NT2/D1 (cell line): Measurements from ENCODE around the gene SEMA3C.

Experiments
- DNase-seq: peaks from one replicate; pipeline ENCODE4 v3.0.0-alpha.2; 2011; ENCODE audit warnings: low read depth, low spot score
- H3K27me3 ChIP-seq: 2 replicates; pipeline ENCODE4 v1.6.0; 2011; ENCODE audit warnings: mild to moderate bottlenecking; ENCODE audit not compliant: insufficient read length, insufficient read depth
- H3K36me3 ChIP-seq: 2 replicates; pipeline ENCODE4 v1.6.1; 2011; ENCODE audit warnings: mild to moderate bottlenecking, low read length, mixed read lengths; ENCODE audit not compliant: insufficient read depth, insufficient read length
- H3K4me1 ChIP-seq: 2 replicates; pipeline ENCODE4 v1.5.1; 2011; ENCODE audit not compliant: insufficient read depth, insufficient read length
- H3K4me3 ChIP-seq: 2 replicates; pipeline ENCODE4 v1.5.1; 2011; ENCODE audit warnings: low read depth; ENCODE audit not compliant: insufficient read length
- H3K9ac ChIP-seq: 2 replicates; pipeline ENCODE4 v1.6.0; 2011; ENCODE audit warnings: low read depth; ENCODE audit not compliant: insufficient read length
- H3K9me3 ChIP-seq: 2 replicates; pipeline ENCODE4 v1.5.1; 2011; ENCODE audit warnings: mild to moderate bottlenecking, low read length; ENCODE audit not compliant: insufficient read depth
- SUZ12 ChIP-seq: IDR thresholded peaks from 2 replicates; pipeline ENCODE4 v1.6.1; 2011; ENCODE audit not compliant: insufficient read length, insufficient read depth; ENCODE audit errors: extremely low read depth
- YY1 ChIP-seq: IDR thresholded peaks from 2 replicates; pipeline ENCODE4 v1.6.1; 2011; ENCODE audit not compliant: insufficient read length, insufficient read depth
- ZNF274 ChIP-seq: IDR thresholded peaks from 2 replicates; pipeline ENCODE4 v1.6.1; 2011; ENCODE audit warnings: mild to moderate bottlenecking, low read depth, low read length

The SEMA3C gene

DNA sequence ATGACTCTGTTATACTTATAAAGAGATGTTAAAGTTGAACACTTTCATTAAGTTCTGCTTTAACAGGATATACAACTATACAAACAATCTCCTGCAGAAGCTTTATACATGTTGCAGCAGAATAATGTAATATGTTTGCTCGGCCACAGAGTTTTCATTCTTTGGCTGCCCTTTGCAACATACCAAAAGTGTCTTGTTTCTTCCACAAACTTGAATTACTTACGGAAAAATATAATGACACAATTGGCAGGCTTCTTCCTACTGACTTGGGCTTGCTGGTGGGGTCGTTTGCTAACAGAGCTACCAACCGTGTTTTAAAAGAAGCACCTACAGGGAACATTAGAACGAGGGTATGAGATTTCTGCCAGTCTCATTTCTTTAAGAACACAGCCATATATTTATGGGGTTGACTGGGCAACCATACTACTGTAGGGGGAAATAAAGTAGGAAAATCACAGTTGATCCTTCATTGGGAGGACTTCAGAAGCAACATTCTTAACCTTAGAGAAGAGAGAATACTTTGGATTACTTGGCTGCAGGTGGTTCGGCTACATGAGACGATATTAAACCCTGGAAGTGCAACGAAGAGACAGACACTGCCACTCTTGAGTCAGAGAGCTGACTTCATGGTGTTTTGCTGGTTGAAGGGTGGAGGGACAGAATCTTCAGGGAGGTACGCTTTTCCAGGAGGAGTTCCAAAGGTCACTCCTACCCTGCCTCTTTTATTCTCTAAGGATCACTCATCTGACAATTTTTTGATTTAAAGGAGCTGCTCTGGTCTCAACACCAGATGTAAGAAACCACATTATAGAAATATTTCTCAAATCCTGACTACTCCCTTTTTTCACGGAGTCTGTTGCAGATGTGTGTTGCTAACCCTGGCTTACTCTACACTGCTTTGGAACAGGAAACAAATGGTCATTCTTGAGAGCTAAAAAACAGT, 123.9 kb downstream of the SEMA3C start:
- H3K4me3 ChIP-seq, result no peak overlapping the region
- no peaks in the 10 kb centered on the region for H3K9me3 ChIP-seq
- no peaks in the 10 kb centered on the region for H3K36me3 ChIP-seq
- DNase-seq, result no peak
- TF ChIP-seq ZNF274 (no peak), YY1 (no peak), SUZ12 (no peak)
- no peaks in the 10 kb centered on the region for H3K4me1 ChIP-seq
- H3K27me3 ChIP-seq, result no peaks in the 10 kb centered on the region
- H3K9ac ChIP-seq, result no peak overlapping the region

DNA sequence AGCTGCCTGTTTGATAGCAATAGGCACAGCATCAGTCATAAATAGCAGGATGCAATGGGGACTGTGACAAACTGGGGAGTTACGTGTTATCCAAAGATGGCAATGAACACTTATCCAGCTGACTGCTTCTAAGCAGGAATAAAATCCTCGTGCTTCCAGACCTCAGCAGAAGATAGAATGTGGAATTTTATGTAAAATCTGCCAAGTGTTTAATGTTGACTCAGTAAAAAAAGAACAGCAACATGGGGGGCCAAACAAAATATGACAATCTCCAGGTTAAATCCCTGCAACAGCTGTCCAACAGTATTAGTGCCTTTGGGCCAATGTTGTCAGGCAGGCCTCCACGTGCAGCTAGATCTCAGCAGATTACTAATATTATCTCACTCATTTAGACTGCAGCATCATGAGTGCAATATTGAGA, 127.3 kb downstream of the SEMA3C start:
- no peak overlapping the region for H3K4me3 ChIP-seq
- no peak for DNase-seq
- no peaks in the 10 kb centered on the region for H3K9me3 ChIP-seq
- TF ChIP-seq YY1 (no peak), SUZ12 (no peak), ZNF274 (no peak)
- no peaks in the 10 kb centered on the region for H3K27me3 ChIP-seq
- no peaks in the 10 kb centered on the region for H3K36me3 ChIP-seq
- no peaks in the 10 kb centered on the region for H3K4me1 ChIP-seq
- no peak overlapping the region for H3K9ac ChIP-seq

DNA sequence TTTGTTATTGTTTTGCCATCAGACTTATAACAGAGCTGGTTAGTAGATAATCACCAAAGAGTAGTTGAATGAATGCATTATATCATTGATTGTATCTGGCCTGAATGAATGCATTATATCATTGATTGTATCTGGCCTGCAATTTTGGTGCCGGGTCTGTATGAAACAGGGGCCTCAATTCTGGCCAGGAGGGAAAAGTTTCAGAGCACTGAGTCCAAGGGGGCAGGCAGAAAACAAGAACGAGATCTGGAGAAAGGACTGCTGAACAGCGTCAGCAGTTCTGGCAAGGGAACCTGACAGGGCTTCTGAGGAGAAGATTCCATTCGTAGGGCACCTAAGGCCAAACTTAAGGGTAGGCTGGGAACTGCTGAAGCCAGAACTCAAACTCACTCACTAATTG, 128.0 kb downstream of the SEMA3C start:
- TF ChIP-seq YY1 (no peak), ZNF274 (no peak), SUZ12 (no peak)
- Histone ChIP-seq H3K36me3 (no peaks in the 10 kb centered on the region), H3K4me1 (no peaks in the 10 kb centered on the region), H3K4me3 (no peak overlapping the region), H3K9ac (no peak overlapping the region), H3K27me3 (no peaks in the 10 kb centered on the region), H3K9me3 (no peaks in the 10 kb centered on the region)
- no peak for DNase-seq

DNA sequence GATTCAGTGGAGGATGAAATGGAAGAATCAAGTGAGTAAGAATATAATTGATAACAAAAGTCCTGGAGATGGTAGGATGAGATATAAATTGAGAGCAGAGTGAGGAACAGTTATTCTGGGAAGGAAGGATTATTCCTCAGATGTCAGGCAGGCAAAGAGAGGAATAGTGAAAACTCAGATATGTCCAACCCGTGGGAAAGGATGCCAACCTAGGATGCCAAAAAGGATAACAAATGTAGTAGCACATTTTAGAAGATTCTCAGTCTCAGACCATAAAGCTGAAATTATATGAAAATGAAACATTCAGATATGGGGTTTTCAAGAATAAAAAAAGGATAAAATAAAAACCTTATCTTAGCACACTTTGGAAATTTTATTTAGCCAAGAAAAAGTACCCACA, 131.1 kb downstream of the SEMA3C start:
- H3K27me3 ChIP-seq, result no peaks in the 10 kb centered on the region
- H3K4me1 ChIP-seq, result no peaks in the 10 kb centered on the region
- H3K4me3 ChIP-seq, result no peak overlapping the region
- no peak overlapping the region for H3K9ac ChIP-seq
- no peaks in the 10 kb centered on the region for H3K9me3 ChIP-seq
- no peak for DNase-seq
- H3K36me3 ChIP-seq, result no peaks in the 10 kb centered on the region
- TF ChIP-seq ZNF274, result no peak
- no peak for TF ChIP-seq SUZ12
- TF ChIP-seq YY1, result no peak

DNA sequence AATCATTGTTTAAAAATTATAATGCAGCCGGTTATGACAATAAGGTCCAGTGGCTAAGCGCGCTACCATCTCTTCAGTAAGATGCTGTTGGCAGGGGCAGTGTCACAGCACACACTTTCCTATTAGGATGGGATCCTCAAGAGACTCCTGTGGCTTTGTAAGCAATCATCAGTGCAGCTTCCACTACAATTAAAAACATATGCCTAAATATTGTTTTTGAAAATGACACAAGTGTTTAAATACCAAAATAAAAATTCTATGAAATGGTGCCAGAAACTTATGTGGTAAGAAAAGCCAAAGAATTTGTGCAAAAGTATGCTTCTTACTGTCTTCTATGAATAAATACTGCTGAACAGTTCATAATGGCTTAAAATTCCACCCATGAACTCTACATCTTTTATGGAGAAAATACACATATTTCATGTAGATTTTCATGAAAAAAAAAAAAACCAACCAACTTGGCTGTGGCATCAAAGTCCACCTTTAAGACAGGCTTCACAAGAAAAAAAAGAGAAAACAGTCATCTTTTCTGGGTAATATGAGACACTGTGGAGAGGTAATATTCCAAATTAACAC, 132.8 kb downstream of the SEMA3C start:
- TF ChIP-seq SUZ12, result no peak
- no peak for TF ChIP-seq ZNF274
- TF ChIP-seq YY1, result no peak
- H3K36me3 ChIP-seq, result no peaks in the 10 kb centered on the region
- no peaks in the 10 kb centered on the region for H3K9me3 ChIP-seq
- H3K4me3 ChIP-seq, result no peak overlapping the region
- DNase-seq, result no peak
- no peaks in the 10 kb centered on the region for H3K27me3 ChIP-seq
- H3K9ac ChIP-seq, result no peak overlapping the region
- no peaks in the 10 kb centered on the region for H3K4me1 ChIP-seq

DNA sequence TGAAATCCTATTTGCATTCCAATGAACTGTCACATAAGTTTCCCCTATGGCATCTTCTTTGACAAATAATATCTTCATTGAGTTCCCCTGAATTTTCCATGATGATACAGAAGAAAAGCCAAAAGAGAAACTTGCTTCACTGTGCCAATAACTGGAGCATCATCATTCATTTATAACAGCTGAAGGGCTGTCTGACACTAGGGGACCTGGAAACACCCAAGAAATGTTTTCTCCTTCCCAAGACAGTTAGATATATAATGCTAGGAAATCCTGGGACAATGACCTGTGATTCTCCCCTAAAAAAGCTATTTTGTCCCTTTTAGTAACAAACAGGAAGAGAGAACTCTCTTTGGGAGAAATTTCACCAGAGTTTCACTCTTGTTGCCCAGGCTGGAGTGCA, 133.6 kb downstream of the SEMA3C start:
- no peak for DNase-seq
- no peaks in the 10 kb centered on the region for H3K4me1 ChIP-seq

DNA sequence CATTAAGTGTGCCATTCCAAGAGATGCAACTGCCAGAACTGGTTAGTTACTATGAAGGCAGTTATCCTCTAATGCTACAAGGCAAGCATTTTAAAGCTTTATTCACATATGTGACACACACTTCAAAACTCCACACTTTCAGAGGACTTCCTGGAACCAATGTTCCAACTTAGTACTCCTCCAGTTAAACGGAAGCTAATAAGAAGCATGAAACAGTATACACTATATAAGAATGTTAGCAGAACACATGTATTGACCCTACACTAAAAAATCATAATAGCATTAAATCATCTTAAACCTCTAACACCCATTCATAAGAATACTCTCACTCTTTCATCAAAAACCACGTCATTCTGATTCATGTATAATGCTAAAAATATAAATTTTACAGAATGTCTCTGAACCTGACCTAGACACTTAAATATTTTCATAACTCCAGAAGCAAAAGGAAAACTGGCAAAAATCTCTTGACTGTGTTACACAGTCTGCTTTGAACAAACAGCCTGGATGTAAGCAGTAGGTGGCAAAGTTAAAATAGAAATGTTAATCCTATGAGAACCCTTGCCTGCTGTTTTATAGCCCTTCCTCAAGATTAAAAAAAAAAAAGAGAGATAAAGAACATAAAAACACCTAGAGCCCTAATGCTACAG, 135.0 kb downstream of the SEMA3C start:
- Histone ChIP-seq H3K4me1 (no peaks in the 10 kb centered on the region), H3K9me3 (no peaks in the 10 kb centered on the region), H3K9ac (no peak overlapping the region), H3K4me3 (no peak overlapping the region), H3K36me3 (no peaks in the 10 kb centered on the region), H3K27me3 (no peaks in the 10 kb centered on the region)
- DNase-seq, result no peak
- TF ChIP-seq YY1, result no peak
- TF ChIP-seq ZNF274, result no peak
- no peak for TF ChIP-seq SUZ12

More for the DNA sequence above, 133.6 kb downstream of the SEMA3C start:
- H3K9ac ChIP-seq, result no peak overlapping the region
- no peaks in the 10 kb centered on the region for H3K27me3 ChIP-seq
- no peaks in the 10 kb centered on the region for H3K9me3 ChIP-seq
- H3K36me3 ChIP-seq, result no peaks in the 10 kb centered on the region
- TF ChIP-seq YY1 (no peak), SUZ12 (no peak), ZNF274 (no peak)
- no peak overlapping the region for H3K4me3 ChIP-seq
